Transverse colon (tissue), 4 donors: ENCODE results near the gene TRANK1. TPM values are rescaled to one million over a fixed set of nuclear protein-coding genes. Genes with fewer than 3 reads are reported as not detected.
"Not testable (repeated sequence)": the region's sequence is repeated elsewhere in the genome, so short reads cannot be mapped to it uniquely, and the experiment has no call there.

Experiments used
- DNase-seq: peaks from one replicate; pipeline ENCODE4 v3.0.0-alpha.2; 2019
- H3K27ac ChIP-seq, 4 donors: fragments of 200-600 bp; sonication (generic); 2 replicates each; pipeline ENCODE4 v1.5.1; 2016 to 2018; ENCODE audit warnings: inconsistent platforms in 4 of 4
- H3K27me3 ChIP-seq: fragments of 200-600 bp; sonication (generic); 2 replicates; pipeline ENCODE4 v1.5.1; 2017; ENCODE audit warnings: inconsistent platforms
- H3K36me3 ChIP-seq, 4 donors: fragments of 200-600 bp; sonication (generic); 2 replicates each; pipeline ENCODE4 v1.5.1; 2017 to 2019; ENCODE audit warnings: inconsistent platforms in 4 of 4
- H3K4me1 ChIP-seq, 4 donors: fragments of 200-600 bp; sonication (generic); 2 replicates each; pipeline ENCODE4 v1.5.1; 2017 to 2020; ENCODE audit warnings: inconsistent platforms in 4 of 4
- H3K4me3 ChIP-seq, 4 donors: fragments of 200-600 bp; sonication (generic); 1 replicate in 1 of 4; 2 replicates in 3 of 4; pipeline versions ENCODE4 v1.5.1 to v1.6.1; 2017 to 2019; ENCODE audit warnings: inconsistent platforms in 4 of 4
- H3K9me3 ChIP-seq, 2 donors: fragments of 200-600 bp; sonication (generic); 2 replicates each; pipeline ENCODE4 v1.5.1; 2017 to 2019; ENCODE audit warnings: inconsistent platforms in 2 of 2
- EP300 ChIP-seq: sonication (generic); formaldehyde crosslinking; IDR thresholded peaks from one replicate; pipeline ENCODE4 v1.6.1; 2017; ENCODE audit warnings: antibody characterized with exemption, low read depth
- POLR2A ChIP-seq: fragments of 450-650 bp; IDR thresholded peaks from one replicate; pipeline ENCODE4 v1.6.1; 2016; ENCODE audit warnings: antibody characterized with exemption, mild to moderate bottlenecking, moderate library complexity
- POLR2AphosphoS5 ChIP-seq, 3 donors: sonication (generic); formaldehyde crosslinking; IDR thresholded peaks; one replicate each; pipeline ENCODE4 v1.6.1; 2016; ENCODE audit warnings: antibody characterized with exemption in 3 of 3
- WGBS, 2 donors: methylation state at CpG; one replicate each; pipeline ENCODE4 v1.1.5; 2018; ENCODE audit warnings: low coverage in 1 of 2; 5-methylcytosine and 5-hydroxymethylcytosine counted together
- in situ Hi-C, 4 donors: fragments of 200-750 bp; cut with MboI; loops; one replicate each; pipeline versions ENCODE4 v1.15.0 to v1.15.1; 2017; ENCODE audit warnings: low sequenced_read_pairs in 3 of 4, low pct_ligation_motif_present in 1 of 4, low pct_unique_long_range_greater_than_20kb in 1 of 4
- intact Hi-C: fragments of 100-400 bp; cut with DNase I; formaldehyde crosslinking; loops from one replicate; pipeline ENCODE4 v1.15.1; 2023; ENCODE audit warnings: low total_unique reads
- total RNA-seq, 4 donors: library from RNA; depleted of rRNA; stranded (reverse); fragments of >200 nt; gene quantifications; one replicate each; pipeline ENCODE4 v1.1.0, GENCODE V29; 2016
- TF ChIP-seq, protein P1 (sequence below), 5 experiments: fragments of 200-600 bp in 3 of 5; fragments of 450-650 bp in 2 of 5; sonication (generic) in 3 of 5; IDR thresholded peaks; 1 replicate in 2 of 5; 2 replicates in 3 of 5; pipeline ENCODE4 v1.5.1; 2016 to 2017; ENCODE audit warnings: antibody characterized with exemption in 5 of 5, inconsistent platforms in 3 of 5, mild to moderate bottlenecking in 2 of 5, moderate library complexity in 1 of 5

The TRANK1 gene
- total RNA-seq, 4 donors from 2014 or later, result 91.5 to 179 (median 116) TPM

DNA sequence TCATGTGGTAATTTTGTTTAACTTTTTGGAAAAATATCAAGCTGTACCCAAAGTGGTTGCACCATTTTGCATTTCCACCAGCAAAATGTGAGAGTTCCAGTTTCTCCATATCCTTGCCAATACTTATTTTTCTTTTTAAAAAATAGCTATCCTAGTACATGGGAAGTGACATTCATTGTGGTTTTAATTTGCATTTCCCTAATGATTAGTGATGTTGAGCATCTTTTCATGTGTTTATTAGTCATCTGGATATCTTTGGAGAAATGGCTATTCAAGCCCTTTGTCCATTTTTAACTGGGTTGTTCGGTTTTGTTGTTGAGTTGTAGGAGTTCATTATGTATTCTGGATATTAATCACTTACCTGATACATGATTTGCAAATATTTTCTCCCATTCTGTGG, 19.5 kb upstream of the TRANK1 start:
- DNase-seq, result no peak
- in situ Hi-C loops (loop anchor here in 2 of 4 donors (25.0 kb wide), 1 partner anchor 227 kb away; no protein-coding TSS in a partner anchor), intact Hi-C loops (no loop called here)
- Histone ChIP-seq H3K4me3 (no peak overlapping the region), H3K9me3 (no peaks in the 10 kb centered on the region), H3K27ac (no peak overlapping the region), H3K36me3 (no peaks in the 10 kb centered on the region), H3K27me3 (no peaks in the 10 kb centered on the region), H3K4me1 (peaks cover 0 to 4% (median 0%) of the 10 kb centered on the region in 4 donors)
- 91 to 97% methylated on average over 1 of the region's 1 CpG for whole genome bisulfite sequencing, 2 donors
- TF ChIP-seq POLR2AphosphoS5 (IDR thresholded peaks at IDR 0.05) (no peak), EP300 (no peak), POLR2A (no peak)
- TF ChIP-seq, protein P1, sequence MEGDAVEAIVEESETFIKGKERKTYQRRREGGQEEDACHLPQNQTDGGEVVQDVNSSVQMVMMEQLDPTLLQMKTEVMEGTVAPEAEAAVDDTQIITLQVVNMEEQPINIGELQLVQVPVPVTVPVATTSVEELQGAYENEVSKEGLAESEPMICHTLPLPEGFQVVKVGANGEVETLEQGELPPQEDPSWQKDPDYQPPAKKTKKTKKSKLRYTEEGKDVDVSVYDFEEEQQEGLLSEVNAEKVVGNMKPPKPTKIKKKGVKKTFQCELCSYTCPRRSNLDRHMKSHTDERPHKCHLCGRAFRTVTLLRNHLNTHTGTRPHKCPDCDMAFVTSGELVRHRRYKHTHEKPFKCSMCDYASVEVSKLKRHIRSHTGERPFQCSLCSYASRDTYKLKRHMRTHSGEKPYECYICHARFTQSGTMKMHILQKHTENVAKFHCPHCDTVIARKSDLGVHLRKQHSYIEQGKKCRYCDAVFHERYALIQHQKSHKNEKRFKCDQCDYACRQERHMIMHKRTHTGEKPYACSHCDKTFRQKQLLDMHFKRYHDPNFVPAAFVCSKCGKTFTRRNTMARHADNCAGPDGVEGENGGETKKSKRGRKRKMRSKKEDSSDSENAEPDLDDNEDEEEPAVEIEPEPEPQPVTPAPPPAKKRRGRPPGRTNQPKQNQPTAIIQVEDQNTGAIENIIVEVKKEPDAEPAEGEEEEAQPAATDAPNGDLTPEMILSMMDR (IDR thresholded peaks at IDR 0.05), result no peak

DNA sequence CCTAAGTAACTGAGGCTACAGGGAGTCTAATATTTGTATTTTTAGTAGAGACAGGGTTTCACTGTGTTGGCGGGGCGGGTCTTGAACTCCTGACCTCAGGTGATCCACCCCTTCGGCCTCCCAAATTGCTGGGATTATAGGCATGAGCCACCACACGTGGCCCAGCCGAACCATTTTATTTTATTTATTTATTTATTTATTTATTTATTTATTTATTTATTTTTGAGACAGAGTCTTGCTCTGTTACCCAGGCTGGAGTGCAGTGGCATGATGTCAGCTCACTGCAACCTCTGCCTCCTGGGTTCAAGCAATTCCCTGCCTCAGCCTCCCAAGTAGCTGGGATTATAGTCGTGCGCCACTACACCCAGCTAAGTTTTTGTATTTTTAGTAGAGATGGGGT, 18.2 kb upstream of the TRANK1 start:
- H3K4me3 ChIP-seq, DNase-seq, H3K27ac ChIP-seq, H3K27me3 ChIP-seq, intact Hi-C loops, H3K9me3 ChIP-seq, H3K36me3 ChIP-seq: not testable (repeated sequence)
- peaks cover 0 to 13% (median 0%) of the 10 kb centered on the region in 4 donors for H3K4me1 ChIP-seq
- WGBS, 2 donors, result 95 to 100% methylated on average over 5 to 7 of the region's 7 CpGs
- in situ Hi-C loops, result loop anchor here in 2 of 4 donors (25.0 kb wide), 1 partner anchor 226 kb away; no protein-coding TSS in a partner anchor

DNA sequence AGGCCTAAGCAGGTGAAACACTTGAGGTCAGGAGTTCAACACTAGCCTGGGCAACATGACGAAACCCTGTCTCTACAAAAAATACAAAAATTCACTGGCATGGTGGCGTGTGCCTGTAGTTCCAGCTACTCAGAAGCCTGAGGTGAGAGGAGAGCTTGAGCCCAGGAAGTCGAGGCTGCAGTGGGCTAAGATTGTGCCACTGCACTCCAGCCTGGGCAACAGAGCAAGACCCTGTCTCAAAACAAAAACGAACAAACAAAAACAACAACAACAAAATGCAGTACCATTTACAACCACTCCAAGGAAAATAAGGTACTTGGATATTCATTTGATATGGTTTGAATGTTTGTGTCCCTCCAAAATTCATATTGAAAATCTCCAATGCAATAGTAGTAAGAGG, 15.6 kb upstream of the TRANK1 start:
- H3K27ac ChIP-seq, result no peak overlapping the region
- intact Hi-C loops (no loop called here), in situ Hi-C loops (loop anchor here in 2 of 4 donors (25.0 kb wide), 1 partner anchor 223 kb away; no protein-coding TSS in a partner anchor)
- H3K4me3 ChIP-seq, result no peak overlapping the region
- WGBS, 2 donors, result 87 to 88% methylated on average over 4 of the region's 4 CpGs
- H3K36me3 ChIP-seq, result no peaks in the 10 kb centered on the region
- H3K4me1 ChIP-seq, result peaks cover 0 to 32% (median 1%) of the 10 kb centered on the region in 4 donors
- TF ChIP-seq POLR2A (no peak), EP300 (no peak), POLR2AphosphoS5 (IDR thresholded peaks at IDR 0.05) (no peak)
- TF ChIP-seq, protein P1 (IDR thresholded peaks at IDR 0.05), result no peak
- no peaks in the 10 kb centered on the region for H3K9me3 ChIP-seq
- no peak for DNase-seq
- H3K27me3 ChIP-seq, result no peaks in the 10 kb centered on the region

DNA sequence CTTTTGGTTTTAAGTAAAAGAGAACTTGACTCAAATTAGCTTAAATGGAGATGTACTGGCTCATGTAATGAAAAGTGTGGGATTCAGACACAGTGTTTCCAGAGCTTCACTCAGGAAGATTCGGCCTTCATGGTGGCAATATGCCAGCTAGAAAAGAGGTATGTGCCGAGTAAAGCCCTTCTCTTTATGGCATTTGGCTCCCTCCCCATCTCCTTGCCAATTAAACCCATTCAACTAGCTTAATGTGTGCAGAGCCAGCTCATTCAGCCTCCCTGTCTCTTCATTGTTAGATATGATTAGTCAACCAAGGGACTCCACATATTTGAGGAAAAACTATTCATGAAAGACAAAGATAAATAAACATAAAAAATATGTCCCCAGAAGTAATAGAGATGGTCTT, 15.0 kb upstream of the TRANK1 start:
- 36 to 41% methylated on average over 2 of the region's 2 CpGs for WGBS, 2 donors
- H3K9me3 ChIP-seq, result no peaks in the 10 kb centered on the region
- H3K27me3 ChIP-seq, result no peaks in the 10 kb centered on the region
- H3K36me3 ChIP-seq, result no peaks in the 10 kb centered on the region
- in situ Hi-C loops, result loop anchor here (5.0 to 25.0 kb wide), 4 partner anchors 53 to 235 kb away; no protein-coding TSS in a partner anchor
- no peak overlapping the region for H3K4me3 ChIP-seq
- peaks cover 0 to 39% (median 4%) of the 10 kb centered on the region in 4 donors for H3K4me1 ChIP-seq
- intact Hi-C loops, result loop anchor here (5.0 kb wide), 1 partner anchor 233 kb away; no protein-coding TSS in a partner anchor
- H3K27ac ChIP-seq, result no peak overlapping the region
- DNase-seq, result no peak
- TF ChIP-seq POLR2AphosphoS5 (IDR thresholded peaks at IDR 0.05) (no peak), POLR2A (no peak), EP300 (no peak)
- TF ChIP-seq, protein P1 (IDR thresholded peaks at IDR 0.05), result no peak
